Measurements from ENCODE around the gene CFAP221. TPM values are rescaled to one million over a fixed set of nuclear protein-coding genes. Genes with fewer than 3 reads are reported as not detected.

The CFAP221 gene
- total RNA-seq, 5 donors from 2014 or later (not counting 1 experiment from before 2014, with no cell fraction given), result not detected

- Histone ChIP-seq H3K27ac (ENCODE audit: low read length) (no peak overlapping the region), H3K4me1 (ENCODE audit: control insufficient read depth in 1 of 2, extremely low read depth in 1 of 2, insufficient read depth in 2 of 2, low read length in 2 of 2) (peaks cover 32 to 35% of the 10 kb centered on the region in 2 experiments), H3K4me3 (ENCODE audit: control insufficient read depth in 1 of 2, extremely low read depth in 1 of 2, low read length in 1 of 2) (no peak overlapping the region), H3K27me3 (replicated peaks in 1 of 2; ENCODE audit: control insufficient read depth in 2 of 2, extremely low read depth in 1 of 2, insufficient read depth in 2 of 2, low read length in 1 of 2) (peaks cover 0 to 13% of the 10 kb centered on the region in 2 experiments), H3K9me3 (no peaks in the 10 kb centered on the region), H3K36me3 (ENCODE audit: control insufficient read depth in 2 of 2, extremely low read depth in 1 of 2, insufficient read depth in 1 of 2, low read length in 1 of 2) (peaks cover 5 to 16% of the 10 kb centered on the region in 2 donors)
- ChIA-PET CTCF (no interaction called here), POLR2A (no interaction called here)
- 94% methylated on average over 7 of the region's 7 CpGs for WGBS (ENCODE audit: insufficient coverage)
- ATAC-seq (replicated peaks in 1 of 4) (no peak), DNase-seq (no peak)
- H3K27ac Mint-ChIP-seq, result peak overlapping the region in 1 of 2 donors; percentile 9
- peaks cover 16% of the 10 kb centered on the region for H3K36me3 Mint-ChIP-seq
- H3K4me3 Mint-ChIP-seq, result no peak overlapping the region
- H3K4me1 Mint-ChIP-seq, result peaks cover 31 to 38% (median 34%) of the 10 kb centered on the region in 3 donors
- no peaks in the 10 kb centered on the region for H3K9me3 Mint-ChIP-seq
- H3K27me3 Mint-ChIP-seq, result no peaks in the 10 kb centered on the region
Measured at GRCh38 chr2:119692310-119692709, 148.1 kb downstream of the CFAP221 start.

GRCh38 chr2:119692954-119693353, 148.7 kb downstream of the CFAP221 start:
- Histone ChIP-seq H3K4me3 (ENCODE audit: control insufficient read depth in 1 of 2, extremely low read depth in 1 of 2, low read length in 1 of 2) (no peak overlapping the region), H3K4me1 (ENCODE audit: control insufficient read depth in 1 of 2, extremely low read depth in 1 of 2, insufficient read depth in 2 of 2, low read length in 2 of 2) (peaks cover 38 to 41% of the 10 kb centered on the region in 2 experiments), H3K27me3 (replicated peaks in 1 of 2; ENCODE audit: control insufficient read depth in 2 of 2, extremely low read depth in 1 of 2, insufficient read depth in 2 of 2, low read length in 1 of 2) (peaks cover 0 to 13% of the 10 kb centered on the region in 2 experiments), H3K27ac (ENCODE audit: low read length) (no peak overlapping the region), H3K9me3 (no peaks in the 10 kb centered on the region), H3K36me3 (ENCODE audit: control insufficient read depth in 2 of 2, extremely low read depth in 1 of 2, insufficient read depth in 1 of 2, low read length in 1 of 2) (peaks cover 0 to 13% of the 10 kb centered on the region in 2 donors)
- Mint-ChIP-seq H3K36me3 (peaks cover 13% of the 10 kb centered on the region), H3K27ac (no peak overlapping the region), H3K4me1 (peaks cover 37 to 44% (median 40%) of the 10 kb centered on the region in 3 donors), H3K9me3 (no peaks in the 10 kb centered on the region), H3K4me3 (no peak overlapping the region), H3K27me3 (peaks cover 0 to 2% of the 10 kb centered on the region in 2 donors)
- ATAC-seq (replicated peaks in 1 of 4) (no peak), DNase-seq (no peak)
- CTCF ChIA-PET, result no interaction called here
- 88% methylated on average over 6 of the region's 7 CpGs for WGBS (ENCODE audit: insufficient coverage)
- POLR2A ChIA-PET, result no interaction called here

DNA sequence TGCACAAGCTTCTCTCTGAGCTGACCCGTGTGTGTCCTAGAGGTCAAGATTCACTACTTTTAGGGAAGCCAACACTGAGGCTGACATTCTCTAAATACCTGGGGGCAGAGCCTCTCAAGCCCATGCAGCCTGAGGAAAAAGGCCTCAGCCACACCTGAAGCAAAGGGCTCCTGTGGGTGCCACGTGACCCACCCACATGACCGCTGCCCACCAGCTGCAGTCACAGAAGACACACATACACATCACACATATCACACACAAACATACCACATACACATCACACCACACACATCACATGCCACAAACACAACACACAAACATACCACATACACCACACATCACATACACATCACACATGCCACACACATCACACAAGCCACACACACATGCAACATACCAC, 149.3 kb downstream of the CFAP221 start:
- 89% methylated on average over 3 of the region's 3 CpGs for WGBS (ENCODE audit: insufficient coverage)
- Histone ChIP-seq H3K9me3 (no peaks in the 10 kb centered on the region), H3K27me3 (replicated peaks in 1 of 2; ENCODE audit: control insufficient read depth in 2 of 2, extremely low read depth in 1 of 2, insufficient read depth in 2 of 2, low read length in 1 of 2) (peaks cover 0 to 13% of the 10 kb centered on the region in 2 experiments), H3K4me1 (ENCODE audit: control insufficient read depth in 1 of 2, extremely low read depth in 1 of 2, insufficient read depth in 2 of 2, low read length in 2 of 2) (peaks cover 44 to 47% of the 10 kb centered on the region in 2 experiments), H3K4me3 (ENCODE audit: control insufficient read depth in 1 of 2, extremely low read depth in 1 of 2, low read length in 1 of 2) (no peak overlapping the region), H3K36me3 (ENCODE audit: control insufficient read depth in 2 of 2, extremely low read depth in 1 of 2, insufficient read depth in 1 of 2, low read length in 1 of 2) (peaks cover 0 to 9% of the 10 kb centered on the region in 2 donors), H3K27ac (ENCODE audit: low read length) (no peak overlapping the region)
- CTCF ChIA-PET, result no interaction called here
- Mint-ChIP-seq H3K4me3 (no peak overlapping the region), H3K27ac (no peak overlapping the region), H3K27me3 (peaks cover 0 to 3% of the 10 kb centered on the region in 2 donors), H3K36me3 (peaks cover 7% of the 10 kb centered on the region), H3K9me3 (no peaks in the 10 kb centered on the region), H3K4me1 (peaks cover 43 to 51% (median 44%) of the 10 kb centered on the region in 3 donors)
- POLR2A ChIA-PET, result no interaction called here
- ATAC-seq (replicated peaks in 1 of 4) (no peak), DNase-seq (no peak)

GRCh38 chr2:119693967-119694366, 149.7 kb downstream of the CFAP221 start:
- Histone ChIP-seq H3K27me3 (replicated peaks in 1 of 2; ENCODE audit: control insufficient read depth in 2 of 2, extremely low read depth in 1 of 2, insufficient read depth in 2 of 2, low read length in 1 of 2) (peaks cover 0 to 13% of the 10 kb centered on the region in 2 experiments), H3K36me3 (ENCODE audit: control insufficient read depth in 2 of 2, extremely low read depth in 1 of 2, insufficient read depth in 1 of 2, low read length in 1 of 2) (peaks cover 0 to 5% of the 10 kb centered on the region in 2 donors), H3K4me3 (ENCODE audit: control insufficient read depth in 1 of 2, extremely low read depth in 1 of 2, low read length in 1 of 2) (no peak overlapping the region), H3K9me3 (no peaks in the 10 kb centered on the region), H3K27ac (ENCODE audit: low read length) (no peak overlapping the region), H3K4me1 (ENCODE audit: control insufficient read depth in 1 of 2, extremely low read depth in 1 of 2, insufficient read depth in 2 of 2, low read length in 2 of 2) (peaks cover 44 to 51% of the 10 kb centered on the region in 2 experiments)
- 99% methylated on average over 5 of the region's 5 CpGs for WGBS (ENCODE audit: insufficient coverage)
- no peak overlapping the region for H3K4me3 Mint-ChIP-seq
- H3K36me3 Mint-ChIP-seq, result peaks cover 3% of the 10 kb centered on the region
- DNase-seq, result no peak
- no peak for ATAC-seq (replicated peaks in 1 of 4)
- no peaks in the 10 kb centered on the region for H3K9me3 Mint-ChIP-seq
- POLR2A ChIA-PET, result no interaction called here
- H3K4me1 Mint-ChIP-seq, result peaks cover 43 to 55% (median 45%) of the 10 kb centered on the region in 3 donors
- no peak overlapping the region for H3K27ac Mint-ChIP-seq
- peaks cover 0 to 3% of the 10 kb centered on the region in 2 donors for H3K27me3 Mint-ChIP-seq
- CTCF ChIA-PET, result no interaction called here

GRCh38 chr2:119694470-119694844, 150.2 kb downstream of the CFAP221 start:
- Histone ChIP-seq H3K27me3 (replicated peaks in 1 of 2; ENCODE audit: control insufficient read depth in 2 of 2, extremely low read depth in 1 of 2, insufficient read depth in 2 of 2, low read length in 1 of 2) (peaks cover 0 to 13% of the 10 kb centered on the region in 2 experiments), H3K9me3 (no peaks in the 10 kb centered on the region), H3K4me3 (ENCODE audit: control insufficient read depth in 1 of 2, extremely low read depth in 1 of 2, low read length in 1 of 2) (peak overlapping the region in 1 of 2 donors; percentile 60), H3K36me3 (ENCODE audit: control insufficient read depth in 2 of 2, extremely low read depth in 1 of 2, insufficient read depth in 1 of 2, low read length in 1 of 2) (peaks cover 0 to 1% of the 10 kb centered on the region in 2 donors), H3K4me1 (ENCODE audit: control insufficient read depth in 1 of 2, extremely low read depth in 1 of 2, insufficient read depth in 2 of 2, low read length in 2 of 2) (peaks cover 44 to 51% of the 10 kb centered on the region in 2 experiments), H3K27ac (ENCODE audit: low read length) (no peak overlapping the region)
- CTCF ChIA-PET, result interaction anchor here in 1 of 2 donors (0.7 kb wide), 1 partner anchor 9 kb away, joined by 3 read pairs; no protein-coding TSS in a partner anchor
- no peak for DNase-seq
- POLR2A ChIA-PET, result no interaction called here
- H3K27ac Mint-ChIP-seq, result peak overlapping the region; percentile 3 to 72
- H3K9me3 Mint-ChIP-seq, result no peaks in the 10 kb centered on the region
- peaks cover 43 to 56% (median 46%) of the 10 kb centered on the region in 3 donors for H3K4me1 Mint-ChIP-seq
- no peak for ATAC-seq (replicated peaks in 1 of 4)
- no peaks in the 10 kb centered on the region for H3K36me3 Mint-ChIP-seq
- peaks cover 0 to 3% of the 10 kb centered on the region in 2 donors for H3K27me3 Mint-ChIP-seq
- WGBS (ENCODE audit: insufficient coverage), result 97% methylated on average over 8 of the region's 10 CpGs
- H3K4me3 Mint-ChIP-seq, result peak overlapping the region in 1 of 3 donors; percentile 78

- Histone ChIP-seq H3K36me3 (ENCODE audit: control insufficient read depth in 2 of 2, extremely low read depth in 1 of 2, insufficient read depth in 1 of 2, low read length in 1 of 2) (no peaks in the 10 kb centered on the region), H3K9me3 (no peaks in the 10 kb centered on the region), H3K27me3 (replicated peaks in 1 of 2; ENCODE audit: control insufficient read depth in 2 of 2, extremely low read depth in 1 of 2, insufficient read depth in 2 of 2, low read length in 1 of 2) (peaks cover 0 to 13% of the 10 kb centered on the region in 2 experiments), H3K4me1 (ENCODE audit: control insufficient read depth in 1 of 2, extremely low read depth in 1 of 2, insufficient read depth in 2 of 2, low read length in 2 of 2) (peaks cover 44 to 51% of the 10 kb centered on the region in 2 experiments), H3K27ac (ENCODE audit: low read length) (peak overlapping the region; percentile 23), H3K4me3 (ENCODE audit: control insufficient read depth in 1 of 2, extremely low read depth in 1 of 2, low read length in 1 of 2) (peak overlapping the region; percentile 23 to 60)
- Mint-ChIP-seq H3K4me1 (peaks cover 43 to 56% (median 46%) of the 10 kb centered on the region in 3 donors), H3K36me3 (no peaks in the 10 kb centered on the region), H3K27ac (peak overlapping the region; percentile 72 to 85), H3K9me3 (no peaks in the 10 kb centered on the region), H3K27me3 (peaks cover 0 to 3% of the 10 kb centered on the region in 2 donors), H3K4me3 (peak overlapping the region; percentile 65 to 78 (median 69))
- DNase-seq, result peak in 28 of 35 experiments; percentile 7 to 58 (median 27)
- POLR2A ChIA-PET, result interaction anchor here in 1 of 2 donors (0.5 to 0.7 kb wide), 3 partner anchors 65 to 300 kb away, joined by 3 to 7 read pairs (median 3); no protein-coding TSS in a partner anchor
- 34% methylated on average over 5 of the region's 10 CpGs for WGBS (ENCODE audit: insufficient coverage)
- CTCF ChIA-PET, result interaction anchor here in 1 of 2 donors (0.7 kb wide), 2 partner anchors 9 to 480 kb away, joined by 3 read pairs; no protein-coding TSS in a partner anchor
- peak; percentile 68 to 86 (median 76) for ATAC-seq (replicated peaks in 1 of 4)
Measured at GRCh38 chr2:119694845-119695521, 150.7 kb downstream of the CFAP221 start.
